K562 (cell line): ENCODE data around the gene PTP4A1. TPM values are rescaled to one million over a fixed set of nuclear protein-coding genes. Genes with fewer than 3 reads are reported as not detected.

Experiments
- CREB3 ChIP-seq: fragments of 450-650 bp; conservative IDR thresholded peaks from 2 replicates; pipeline ENCODE4 v1.6.1; 2016; ENCODE audit warnings: missing genetic modification characterization, low read depth, mild to moderate bottlenecking, missing compliant biosample characterization, moderate library complexity
- DNMT1 ChIP-seq: fragments of 450-650 bp; IDR thresholded peaks from 2 replicates; pipeline ENCODE4 v1.6.1; 2016; ENCODE audit warnings: antibody characterized with exemption, mild to moderate bottlenecking
- DPF2 ChIP-seq: fragments of 450-650 bp; IDR thresholded peaks from 2 replicates; pipeline ENCODE4 v1.6.1; 2016
- E2F1 ChIP-seq: sonication (generic); formaldehyde crosslinking; IDR thresholded peaks from 2 replicates; pipeline ENCODE4 v1.8.1; 2023; ENCODE audit warnings: mild to moderate bottlenecking, missing genetic modification reagents, moderate library complexity
- ELF1 ChIP-seq: fragments of 200-800 bp; sonication (Bioruptor generic); IDR thresholded peaks from 2 replicates; pipeline ENCODE4 v1.6.1; 2016; ENCODE audit warnings: missing genetic modification characterization, missing compliant biosample characterization
- GABPA ChIP-seq: fragments of 200-800 bp; sonication (Bioruptor generic); conservative IDR thresholded peaks from 2 replicates; pipeline ENCODE4 v1.6.1; 2016; ENCODE audit warnings: low read depth, missing genetic modification characterization, missing compliant biosample characterization
- HNRNPL ChIP-seq: fragments of 200-400 bp; formaldehyde crosslinking; IDR thresholded peaks from 2 replicates; pipeline ENCODE4 v1.6.1; 2017; ENCODE audit warnings: low read depth, mild to moderate bottlenecking, low read length
- JUN ChIP-seq, 2 experiments: sonication (generic) in 1 of 2; formaldehyde crosslinking in 1 of 2; IDR thresholded peaks; 2 replicates each; pipeline versions ENCODE4 v1.6.1 to v1.8.0; 2012 to 2022; ENCODE audit warnings: borderline replicate concordance in 2 of 2, mild to moderate bottlenecking in 2 of 2, improper control_type of control experiment in 1 of 2, low read depth in 1 of 2, low read length in 1 of 2, missing genetic modification reagents in 1 of 2
- KAT7 ChIP-seq: sonication (generic); formaldehyde crosslinking; IDR thresholded peaks from 2 replicates; pipeline ENCODE4 v1.8.0; 2022; ENCODE audit warnings: missing genetic modification reagents, mild to moderate bottlenecking, borderline replicate concordance
- MAFK ChIP-seq: IDR thresholded peaks from 2 replicates; pipeline ENCODE4 v1.6.1; 2011; ENCODE audit warnings: low read length, improper control_type of control experiment
- MEF2A ChIP-seq: IDR thresholded peaks from 2 replicates; pipeline ENCODE4 v1.6.1; 2011; ENCODE audit warnings: low read depth, mild to moderate bottlenecking, low read length, moderate library complexity; ENCODE audit not compliant: control insufficient read depth
- NR0B1 ChIP-seq: fragments of 450-650 bp; IDR thresholded peaks from one replicate; pipeline ENCODE4 v1.6.1; 2018; ENCODE audit warnings: mild to moderate bottlenecking, moderate library complexity; ENCODE audit not compliant: partially characterized antibody
- NR2C1 ChIP-seq, 2 experiments: fragments of 450-650 bp; IDR thresholded peaks; 2 replicates each; pipeline ENCODE4 v1.6.1; 2017; ENCODE audit warnings: mild to moderate bottlenecking in 2 of 2, antibody characterized with exemption in 1 of 2, inconsistent platforms in 1 of 2, missing compliant biosample characterization in 1 of 2, missing genetic modification characterization in 1 of 2
- RAD21 ChIP-seq, 2 experiments: fragments of 250-450 bp in 1 of 2; fragments of 450-650 bp in 1 of 2; sonication (Bioruptor Pico) in 1 of 2; formaldehyde crosslinking in 1 of 2; IDR thresholded peaks in 1 of 2; conservative IDR thresholded peaks in 1 of 2; 2 replicates each; pipeline versions ENCODE4 v1.4.0 to v1.8.0; 2020 to 2022; ENCODE audit warnings: mild to moderate bottlenecking in 2 of 2, moderate library complexity in 1 of 2
- TARDBP ChIP-seq: fragments of 450-650 bp; IDR thresholded peaks from 2 replicates; pipeline ENCODE4 v1.6.1; 2016
- TCFL5 ChIP-seq: fragments of 250-450 bp; sonication (Bioruptor Pico); conservative IDR thresholded peaks from 2 replicates; pipeline ENCODE4 v1.6.1; 2021; ENCODE audit warnings: mild to moderate bottlenecking, moderate library complexity, matching md5 sums
- XRCC3 ChIP-seq: fragments of 450-650 bp; IDR thresholded peaks from 2 replicates; pipeline ENCODE4 v1.6.1; 2017; ENCODE audit warnings: mild to moderate bottlenecking, moderate library complexity
- ZBTB2 ChIP-seq: fragments of 450-650 bp; IDR thresholded peaks from 2 replicates; pipeline ENCODE4 v1.6.1; 2016; ENCODE audit warnings: antibody characterized with exemption
- ZNF165 ChIP-seq: fragments of 250-450 bp; sonication (Bioruptor Pico); IDR thresholded peaks from 2 replicates; pipeline ENCODE4 v1.4.0; 2020; ENCODE audit warnings: borderline replicate concordance
- ZNF584 ChIP-seq: fragments of 200-800 bp; sonication (Bioruptor generic); IDR thresholded peaks from 2 replicates; pipeline ENCODE4 v1.6.1; 2016; ENCODE audit warnings: low read depth, mild to moderate bottlenecking, missing genetic modification characterization, missing compliant biosample characterization
- ZNF586 ChIP-seq: fragments of 450-650 bp; formaldehyde crosslinking; conservative IDR thresholded peaks from 2 replicates; pipeline ENCODE4 v1.4.0; 2020; ENCODE audit warnings: mild to moderate bottlenecking, moderate library complexity
- ZNF764 ChIP-seq: fragments of 250-450 bp; sonication (Bioruptor Pico); IDR thresholded peaks from 2 replicates; pipeline ENCODE4 v1.4.0; 2020; ENCODE audit warnings: low read depth, mild to moderate bottlenecking, moderate library complexity
- polyA plus RNA-seq, 8 experiments: library from polyadenylated mRNA; depleted of rRNA in 4 of 8; stranded (reverse) in 5 of 8; unstranded in 3 of 8; fragments of >200 nt; fragmentation: Nextera tagmentation in 2 of 8; fragmentation: Illumina TruSeq in 1 of 8; extraction: Ambion mirVana in 2 of 8; extraction: Trizol in 1 of 8; gene quantifications; 2 replicates each; pipeline versions ENCODE4 v1.2.1 to v1.2.3, GENCODE V29; 2011 to 2014; ENCODE audit warnings: inconsistent platforms in 1 of 8, missing spikeins in 1 of 8
- total RNA-seq, 7 experiments: library from RNA; depleted of rRNA in 6 of 7; stranded (reverse); fragments of >200 nt in 6 of 7; fragmentation: Illumina TruSeq in 2 of 7; extraction: Trizol in 2 of 7; gene quantifications; 2 replicates each; pipeline versions ENCODE4 v1.2.1 to v1.2.3, GENCODE V29; 2011 to 2021; ENCODE audit warnings: low replicate concordance in 1 of 7

PTP4A1 gene
- total and polyA plus RNA-seq, 9 of the 15 experiments (the other 6 are each of a cell fraction or from before 2014, with no cell fraction given): 3.7 to 67.5 (median 13.1) TPM

- TF ChIP-seq ZNF584 (CRISPR knock-in tag) (peak; percentile 69; the same call in 1 of the 2 replicates), DPF2 (peak; percentile 56), RAD21 (CRISPR knock-in tag; conservative IDR thresholded peaks at IDR 0.05 in 1 of 2, IDR thresholded peaks at IDR 0.05 in 1 of 2) (no peak), JUN (IDR thresholded peaks at IDR 0.05; ENCODE audit: borderline replicate concordance, low read depth, low read length) (no peak), JUN (CRISPR knock-in tag; IDR thresholded peaks at IDR 0.05; ENCODE audit: borderline replicate concordance) (0 out of 2 replicates have a peak, but pooled peaks have one; percentile 54), GABPA (0 out of 2 replicates have a peak, but pooled peaks have one; percentile 2), XRCC3 (no peak), NR2C1 (IDR thresholded peaks at IDR 0.05) (no peak), NR2C1 (tag; IDR thresholded peaks at IDR 0.05) (0 out of 2 replicates have a peak, but pooled peaks have one; percentile 4), MAFK (no peak), DNMT1 (no peak), ZNF586 (CRISPR knock-in tag) (no peak), MEF2A (no peak), NR0B1 (no peak), ZBTB2 (no peak), TCFL5 (CRISPR knock-in tag) (no peak), ELF1 (tag) (no peak), E2F1 (CRISPR knock-in tag) (no peak), TARDBP (no peak), CREB3 (tag) (0 out of 2 replicates have a peak, but pooled peaks have one; percentile 65), HNRNPL (no peak), ZNF165 (CRISPR knock-in tag) (no peak), ZNF764 (no peak), KAT7 (CRISPR knock-in tag) (no peak)
Observed at GRCh38 chr6:63571361-63572043, 778 bp upstream of the PTP4A1 start (continued).
